Measurements from ENCODE around the gene SAP30BP.

SAP30BP gene

GRCh38 chr17:75752802-75753513, 85.8 kb downstream of the SAP30BP start:
- no peak for TF ChIP-seq FOXM1 (IDR thresholded peaks at IDR 0.05; ENCODE audit: borderline replicate concordance, low read depth)
- TF ChIP-seq ZBTB7A (IDR thresholded peaks at IDR 0.05; ENCODE audit: low read depth): no peak
- no peak for TF ChIP-seq EP300 (IDR thresholded peaks at IDR 0.05; ENCODE audit: borderline replicate concordance)
- no peak for TF ChIP-seq RAD21 (IDR thresholded peaks at IDR 0.05; ENCODE audit: low read depth)
- TF ChIP-seq EGR1 (IDR thresholded peaks at IDR 0.05): no peak
- TF ChIP-seq TEAD4 (IDR thresholded peaks at IDR 0.05): no peak
- TF ChIP-seq CEBPB (IDR thresholded peaks at IDR 0.05): no peak
- no peak for TF ChIP-seq TAF1 (IDR thresholded peaks at IDR 0.05; ENCODE audit: low read depth)
- no peak for TF ChIP-seq REST (IDR thresholded peaks at IDR 0.05; ENCODE audit: low read depth)
- no peak for TF ChIP-seq CREB1 (IDR thresholded peaks at IDR 0.05; ENCODE audit: low read depth)
- TF ChIP-seq TCF12 (IDR thresholded peaks at IDR 0.05; ENCODE audit: low read depth): no peak
- no peak for TF ChIP-seq USF1 (IDR thresholded peaks at IDR 0.05)
- TF ChIP-seq YY1 (IDR thresholded peaks at IDR 0.05; ENCODE audit: low read depth): no peak
- TF ChIP-seq NFIC (IDR thresholded peaks at IDR 0.05): no peak
- TF ChIP-seq, protein P1, sequence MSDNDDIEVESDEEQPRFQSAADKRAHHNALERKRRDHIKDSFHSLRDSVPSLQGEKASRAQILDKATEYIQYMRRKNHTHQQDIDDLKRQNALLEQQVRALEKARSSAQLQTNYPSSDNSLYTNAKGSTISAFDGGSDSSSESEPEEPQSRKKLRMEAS (IDR thresholded peaks at IDR 0.05): no peak

- no peak for TF ChIP-seq FOXM1 (IDR thresholded peaks at IDR 0.05; ENCODE audit: borderline replicate concordance, low read depth)
Measured at GRCh38 chr17:75753514-75754377, 86.6 kb downstream of the SAP30BP start.

DNA sequence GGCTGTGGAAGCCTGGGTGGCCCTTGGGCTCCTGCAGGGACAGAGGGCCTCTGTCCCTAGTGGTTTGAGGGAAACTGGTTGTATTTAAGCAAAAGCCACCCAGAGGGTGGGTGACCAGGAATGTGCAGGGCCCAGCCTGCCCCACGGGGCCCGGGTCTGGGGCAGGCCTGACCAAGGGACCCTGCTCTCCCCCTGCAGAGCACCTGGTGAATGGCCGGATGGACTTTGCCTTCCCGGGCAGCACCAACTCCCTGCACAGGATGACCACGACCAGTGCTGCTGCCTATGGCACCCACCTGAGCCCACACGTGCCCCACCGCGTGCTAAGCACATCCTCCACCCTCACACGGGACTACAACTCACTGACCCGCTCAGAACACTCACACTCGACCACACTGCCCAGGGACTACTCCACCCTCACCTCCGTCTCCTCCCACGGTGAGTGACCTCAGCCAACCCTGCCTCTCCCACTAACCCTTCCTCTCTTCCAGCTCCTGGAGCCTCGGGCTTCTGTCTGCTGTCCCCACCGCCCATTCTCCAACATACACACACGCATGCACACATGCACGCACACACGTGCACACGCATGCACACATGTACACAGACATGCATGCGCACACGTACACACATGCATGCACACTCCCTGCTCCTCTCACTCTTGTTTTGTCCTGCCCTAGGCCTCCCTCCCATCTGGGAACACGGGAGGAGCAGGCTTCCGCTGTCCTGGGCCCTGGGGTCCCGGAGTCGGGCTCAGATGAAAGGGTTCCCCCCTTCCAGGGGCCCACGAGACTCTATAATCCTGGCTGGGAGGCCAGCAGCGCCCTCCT, 87.5 kb downstream of the SAP30BP start:
- TF ChIP-seq, protein P1 (IDR thresholded peaks at IDR 0.05): no peak
- TF ChIP-seq EGR1 (IDR thresholded peaks at IDR 0.05) (no peak), REST (IDR thresholded peaks at IDR 0.05; ENCODE audit: low read depth) (no peak), FOXM1 (IDR thresholded peaks at IDR 0.05; ENCODE audit: borderline replicate concordance, low read depth) (no peak), CEBPB (IDR thresholded peaks at IDR 0.05) (no peak), TEAD4 (IDR thresholded peaks at IDR 0.05) (no peak), TAF1 (IDR thresholded peaks at IDR 0.05; ENCODE audit: low read depth) (no peak), TCF12 (IDR thresholded peaks at IDR 0.05; ENCODE audit: low read depth) (no peak), RAD21 (IDR thresholded peaks at IDR 0.05; ENCODE audit: low read depth) (no peak), ZBTB7A (IDR thresholded peaks at IDR 0.05; ENCODE audit: low read depth) (no peak), YY1 (IDR thresholded peaks at IDR 0.05; ENCODE audit: low read depth) (no peak), USF1 (IDR thresholded peaks at IDR 0.05) (no peak), EP300 (IDR thresholded peaks at IDR 0.05; ENCODE audit: borderline replicate concordance) (no peak), CREB1 (IDR thresholded peaks at IDR 0.05; ENCODE audit: low read depth) (no peak), NFIC (IDR thresholded peaks at IDR 0.05) (no peak)

- TF ChIP-seq CEBPB (IDR thresholded peaks at IDR 0.05): no peak
- no peak for TF ChIP-seq EP300 (IDR thresholded peaks at IDR 0.05; ENCODE audit: borderline replicate concordance)
Measured at GRCh38 chr17:75755205-75755901, 88.2 kb downstream of the SAP30BP start.

DNA sequence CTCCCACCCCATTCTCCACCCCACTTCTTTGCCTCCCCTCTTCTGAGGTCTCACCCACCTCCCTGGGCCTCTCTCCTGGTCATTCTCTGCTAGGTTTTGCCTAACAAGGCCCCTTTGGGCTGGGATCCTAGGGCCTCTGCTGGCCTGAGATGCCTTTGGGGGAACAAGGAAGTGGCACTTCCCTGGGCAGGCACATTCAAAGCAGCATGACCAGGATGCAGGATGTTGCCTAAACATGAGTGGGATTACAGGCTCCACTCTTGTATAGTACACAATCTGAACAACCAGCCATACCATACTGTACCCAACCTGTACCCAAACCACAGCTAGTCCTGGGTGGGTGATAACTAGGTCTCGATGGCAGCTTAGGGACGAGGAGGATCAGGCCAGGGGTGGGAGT, 88.9 kb downstream of the SAP30BP start:
- TF ChIP-seq TEAD4 (IDR thresholded peaks at IDR 0.05) (no peak), EGR1 (IDR thresholded peaks at IDR 0.05) (no peak), RAD21 (IDR thresholded peaks at IDR 0.05; ENCODE audit: low read depth) (no peak), REST (IDR thresholded peaks at IDR 0.05; ENCODE audit: low read depth) (no peak), EP300 (IDR thresholded peaks at IDR 0.05; ENCODE audit: borderline replicate concordance) (no peak)
